Activated naive CD8-positive, alpha-beta T cell treated with anti-CD3 and anti-CD28 coated beads, Interleukin-2, amount 10 ng/mL, durations not matched to agents 7 days and 5 days (primary cell): Measurements from ENCODE around the gene OSMR. TPM values are rescaled to one million over a fixed set of nuclear protein-coding genes. Genes with fewer than 3 reads are reported as not detected.

Source experiments
- ATAC-seq: fragments of 150-1000 bp; cut with Tn5 transposase; one replicate; pipeline ENCODE4 v1.10.0; 2021; ENCODE audit warnings: low read depth, moderate library complexity
- POLR2A ChIA-PET: fragments of 350-600 bp; sonication (Branson Sonifier 250); formaldehyde crosslinking; loops from one replicate; lab custom pipeline; 2021; ENCODE audit warnings: antibody characterized with exemption; lab: Charles Lee
- DNase-seq: peaks from one replicate; pipeline ENCODE4 v3.0.0; 2021
- H3K27ac Mint-ChIP-seq: one replicate; pipeline ENCODE4 v1.8.0; 2022; ENCODE audit warnings: mild to moderate bottlenecking, mixed read lengths
- H3K27me3 Mint-ChIP-seq: one replicate; pipeline ENCODE4 v1.8.0; 2022; ENCODE audit warnings: mild to moderate bottlenecking, moderate library complexity, mixed read lengths
- H3K36me3 Mint-ChIP-seq: one replicate; pipeline ENCODE4 v1.8.0; 2021; ENCODE audit warnings: mild to moderate bottlenecking, mixed read lengths
- H3K4me1 Mint-ChIP-seq: one replicate; pipeline ENCODE4 v1.8.0; 2021; ENCODE audit warnings: mixed read lengths
- H3K4me3 Mint-ChIP-seq: one replicate; pipeline ENCODE4 v1.8.0; 2022; ENCODE audit warnings: mild to moderate bottlenecking, moderate library complexity, mixed read lengths
- H3K9me3 Mint-ChIP-seq: one replicate; pipeline ENCODE4 v1.8.0; 2021; ENCODE audit warnings: mixed read lengths
- total RNA-seq, 2 experiments: library from RNA; stranded (reverse); gene quantifications; one replicate each; pipeline ENCODE4 v1.2.3, GENCODE V29; 2021

The OSMR gene
- total RNA-seq, 2 experiments from 2014 or later: not detected

DNA sequence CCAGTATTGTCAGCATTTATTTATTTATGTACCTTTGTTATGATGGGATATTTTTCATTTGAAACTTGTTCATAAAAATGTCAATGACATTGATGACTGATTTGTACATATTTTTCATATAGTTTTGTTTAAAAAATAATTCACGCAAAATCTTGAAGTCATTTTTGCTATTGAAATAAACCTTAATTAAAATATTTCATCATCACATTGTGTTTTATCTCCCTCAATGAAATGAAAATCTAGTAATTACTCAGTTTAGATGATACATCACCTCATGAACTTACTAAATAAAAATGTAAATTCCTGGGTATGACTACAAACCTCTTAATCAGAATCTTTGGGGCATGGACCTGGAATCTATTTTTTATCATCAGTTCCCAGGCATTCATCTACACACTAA, 89.6 kb downstream of the OSMR start:
- ATAC-seq (no peak), DNase-seq (no peak)
- no peaks in the 10 kb centered on the region for H3K4me1 Mint-ChIP-seq
- H3K27me3 Mint-ChIP-seq: no peaks in the 10 kb centered on the region
- no peaks in the 10 kb centered on the region for H3K9me3 Mint-ChIP-seq
- H3K27ac Mint-ChIP-seq: no peak overlapping the region
- H3K36me3 Mint-ChIP-seq: peaks cover 7% of the 10 kb centered on the region
- POLR2A ChIA-PET: no interaction called here
- no peak overlapping the region for H3K4me3 Mint-ChIP-seq

DNA sequence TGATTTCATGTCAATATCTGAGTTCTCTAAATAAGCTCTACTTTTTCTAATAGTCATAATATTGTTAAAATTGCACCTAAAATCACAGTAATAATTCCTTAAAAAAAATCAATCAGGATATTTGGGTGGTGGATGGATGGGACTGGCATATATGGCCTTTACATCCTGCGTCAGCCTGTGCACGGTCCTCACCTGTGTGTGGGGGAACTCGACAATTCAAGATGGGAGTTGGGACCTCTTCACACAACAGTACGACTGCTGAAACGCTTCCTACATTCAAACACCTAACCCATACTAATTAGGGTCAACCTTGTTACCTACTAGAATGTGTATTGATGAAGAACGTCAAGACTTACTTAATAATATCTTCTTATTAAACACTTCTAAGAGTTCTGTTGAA, 90.5 kb downstream of the OSMR start:
- no peak for ATAC-seq
- DNase-seq: no peak
- no peak overlapping the region for H3K4me3 Mint-ChIP-seq
- peaks cover 2% of the 10 kb centered on the region for H3K4me1 Mint-ChIP-seq
- no peaks in the 10 kb centered on the region for H3K9me3 Mint-ChIP-seq
- H3K36me3 Mint-ChIP-seq: peaks cover 11% of the 10 kb centered on the region
- H3K27me3 Mint-ChIP-seq: no peaks in the 10 kb centered on the region
- POLR2A ChIA-PET: no interaction called here
- H3K27ac Mint-ChIP-seq: no peak overlapping the region

DNA sequence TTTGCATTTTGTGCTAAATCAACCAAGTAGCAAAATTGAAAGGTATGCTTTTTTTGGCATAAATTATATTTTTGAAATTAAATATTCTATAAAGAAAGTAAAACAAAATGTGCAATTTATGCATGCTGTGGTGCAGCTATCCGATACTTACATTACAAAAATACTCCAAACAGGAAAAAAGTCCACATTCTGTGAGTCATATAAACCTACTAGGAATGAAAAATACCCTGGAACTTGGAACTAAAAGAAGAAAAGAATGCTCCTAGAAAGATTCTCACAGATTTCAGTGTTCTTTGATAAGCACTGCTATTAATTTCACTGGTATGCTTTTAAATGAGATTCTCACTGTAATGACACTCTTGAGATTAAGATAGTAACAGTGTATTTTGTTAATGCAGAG, 92.6 kb downstream of the OSMR start:
- DNase-seq (no peak), ATAC-seq (no peak)
- no peak overlapping the region for H3K27ac Mint-ChIP-seq
- H3K4me1 Mint-ChIP-seq: peaks cover 2% of the 10 kb centered on the region
- POLR2A ChIA-PET: no interaction called here
- H3K4me3 Mint-ChIP-seq: no peak overlapping the region
- H3K27me3 Mint-ChIP-seq: no peaks in the 10 kb centered on the region
- peaks cover 18% of the 10 kb centered on the region for H3K36me3 Mint-ChIP-seq
- H3K9me3 Mint-ChIP-seq: no peaks in the 10 kb centered on the region

DNA sequence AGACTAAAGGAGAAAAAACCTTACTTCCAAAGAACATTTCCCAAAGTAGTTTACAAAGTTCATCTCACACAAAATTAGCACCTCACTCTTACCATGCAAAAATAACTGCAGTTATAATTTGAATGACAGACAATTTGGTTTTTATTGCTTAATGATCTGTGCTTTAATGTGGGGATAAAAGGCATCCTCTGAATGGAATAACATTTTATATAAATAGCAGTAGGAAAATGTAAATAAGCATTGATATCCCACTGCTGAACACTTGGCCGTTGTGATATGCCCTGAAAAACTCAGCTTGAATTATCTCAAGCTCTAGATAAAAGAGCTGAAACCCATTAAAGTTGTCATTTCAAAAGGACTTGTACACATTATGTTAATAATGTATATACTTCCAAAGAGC, 93.2 kb downstream of the OSMR start:
- Mint-ChIP-seq H3K27me3 (no peaks in the 10 kb centered on the region), H3K27ac (no peak overlapping the region), H3K4me3 (no peak overlapping the region), H3K36me3 (peaks cover 18% of the 10 kb centered on the region), H3K9me3 (no peaks in the 10 kb centered on the region), H3K4me1 (peaks cover 2% of the 10 kb centered on the region)
- POLR2A ChIA-PET: no interaction called here
- ATAC-seq (no peak), DNase-seq (no peak)

DNA sequence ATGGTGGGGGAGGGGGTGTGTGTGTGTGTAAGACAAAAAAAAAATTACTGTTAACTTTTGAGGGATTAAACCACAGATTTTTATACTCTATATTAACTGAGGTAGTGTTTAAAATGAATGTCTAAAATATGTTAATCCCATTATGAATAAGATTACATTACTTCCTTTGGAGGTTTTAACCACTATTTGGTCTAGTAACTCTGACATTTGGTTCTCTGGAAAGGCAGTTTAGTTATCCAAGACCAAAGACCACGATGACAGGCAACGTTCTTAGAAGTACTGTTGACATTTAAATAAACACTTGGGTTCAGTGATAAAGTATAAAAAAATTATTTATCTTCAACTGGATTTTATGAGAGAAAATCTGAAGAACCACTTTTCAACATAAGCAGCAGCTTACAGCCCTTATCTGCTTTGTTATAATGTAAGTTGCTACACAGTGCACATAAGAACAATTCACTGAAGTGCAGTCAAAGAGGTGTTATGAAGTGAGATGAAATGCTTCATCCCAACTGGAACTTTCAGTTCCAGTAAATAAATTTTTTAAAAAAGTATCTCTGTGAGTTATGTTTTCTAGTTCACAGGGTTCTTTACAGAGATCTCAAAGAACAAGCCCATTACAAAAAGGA, 94.5 kb downstream of the OSMR start:
- H3K4me1 Mint-ChIP-seq: peaks cover 2% of the 10 kb centered on the region
- DNase-seq (no peak), ATAC-seq (no peak)
- no peak overlapping the region for H3K27ac Mint-ChIP-seq
- H3K9me3 Mint-ChIP-seq: no peaks in the 10 kb centered on the region
- peaks cover 22% of the 10 kb centered on the region for H3K36me3 Mint-ChIP-seq
- POLR2A ChIA-PET: no interaction called here
- H3K4me3 Mint-ChIP-seq: no peak overlapping the region
- no peaks in the 10 kb centered on the region for H3K27me3 Mint-ChIP-seq

DNA sequence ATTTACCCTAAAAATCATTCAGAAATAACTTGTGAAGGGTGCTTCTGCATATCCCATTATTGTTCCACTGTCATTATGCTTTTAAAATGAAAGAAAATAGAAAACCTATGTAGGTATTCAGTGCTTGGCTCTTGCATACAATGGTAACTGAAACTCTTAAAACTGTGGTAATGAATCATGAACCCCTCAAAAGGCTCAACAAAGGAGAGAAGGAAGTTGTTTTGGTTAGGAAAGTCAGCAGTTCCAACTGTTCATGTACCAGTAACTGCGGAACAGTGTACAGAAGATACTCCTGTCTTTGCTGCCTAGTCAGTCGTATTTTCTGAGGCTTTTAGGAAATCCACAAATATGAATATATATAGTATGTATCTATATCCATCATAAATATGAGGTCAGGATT, 96.1 kb downstream of the OSMR start:
- Mint-ChIP-seq H3K36me3 (peaks cover 24% of the 10 kb centered on the region), H3K9me3 (no peaks in the 10 kb centered on the region), H3K4me1 (peaks cover 5% of the 10 kb centered on the region), H3K27ac (no peak overlapping the region), H3K4me3 (no peak overlapping the region), H3K27me3 (no peaks in the 10 kb centered on the region)
- DNase-seq (no peak), ATAC-seq (no peak)
- POLR2A ChIA-PET: no interaction called here

DNA sequence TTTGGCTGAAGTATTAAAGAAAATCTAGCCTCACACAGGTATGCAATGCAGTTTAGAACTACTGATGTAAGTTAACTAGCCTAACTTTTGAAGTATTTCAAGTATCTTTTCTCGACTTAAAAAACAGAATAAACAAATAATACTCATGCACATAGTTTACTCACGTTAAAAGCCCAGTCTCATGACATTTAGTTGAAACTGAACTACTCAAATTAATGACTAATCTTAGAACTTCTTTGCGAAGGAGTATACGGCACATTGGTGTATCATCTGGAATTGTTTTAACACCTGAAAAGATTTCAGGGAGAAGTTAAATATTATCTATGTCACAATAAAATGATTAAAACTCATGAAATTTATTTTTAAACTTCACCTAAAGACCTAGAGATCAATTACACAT, 98.5 kb downstream of the OSMR start:
- ATAC-seq (no peak), DNase-seq (no peak)
- POLR2A ChIA-PET: no interaction called here
- Mint-ChIP-seq H3K27ac (no peak overlapping the region), H3K4me3 (no peak overlapping the region), H3K36me3 (peaks cover 29% of the 10 kb centered on the region), H3K4me1 (peaks cover 5% of the 10 kb centered on the region), H3K9me3 (no peaks in the 10 kb centered on the region), H3K27me3 (no peaks in the 10 kb centered on the region)

DNA sequence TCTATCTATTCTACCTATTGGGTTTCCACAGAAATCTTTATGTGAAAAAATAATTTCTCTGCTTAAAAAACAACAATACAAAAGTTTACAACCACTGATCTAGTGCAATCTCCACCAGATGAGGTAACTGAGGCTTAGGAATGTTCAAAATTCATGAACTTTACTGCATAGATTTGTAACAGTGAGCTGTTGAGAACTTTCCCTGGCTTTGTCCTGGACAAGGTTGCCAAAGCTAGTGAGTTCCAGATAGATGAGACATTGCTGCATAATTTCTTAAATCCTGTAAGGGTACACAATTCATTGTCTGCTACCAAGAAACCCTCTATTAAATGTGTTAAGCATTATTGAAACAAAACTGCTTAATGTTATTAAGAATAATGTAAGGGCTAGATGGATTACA, 102.7 kb downstream of the OSMR start:
- DNase-seq: no peak
- Mint-ChIP-seq H3K4me1 (peaks cover 3% of the 10 kb centered on the region), H3K4me3 (no peak overlapping the region), H3K27ac (no peak overlapping the region), H3K36me3 (peaks cover 32% of the 10 kb centered on the region), H3K27me3 (no peaks in the 10 kb centered on the region), H3K9me3 (no peaks in the 10 kb centered on the region)
- POLR2A ChIA-PET: no interaction called here
- ATAC-seq: no peak

DNA sequence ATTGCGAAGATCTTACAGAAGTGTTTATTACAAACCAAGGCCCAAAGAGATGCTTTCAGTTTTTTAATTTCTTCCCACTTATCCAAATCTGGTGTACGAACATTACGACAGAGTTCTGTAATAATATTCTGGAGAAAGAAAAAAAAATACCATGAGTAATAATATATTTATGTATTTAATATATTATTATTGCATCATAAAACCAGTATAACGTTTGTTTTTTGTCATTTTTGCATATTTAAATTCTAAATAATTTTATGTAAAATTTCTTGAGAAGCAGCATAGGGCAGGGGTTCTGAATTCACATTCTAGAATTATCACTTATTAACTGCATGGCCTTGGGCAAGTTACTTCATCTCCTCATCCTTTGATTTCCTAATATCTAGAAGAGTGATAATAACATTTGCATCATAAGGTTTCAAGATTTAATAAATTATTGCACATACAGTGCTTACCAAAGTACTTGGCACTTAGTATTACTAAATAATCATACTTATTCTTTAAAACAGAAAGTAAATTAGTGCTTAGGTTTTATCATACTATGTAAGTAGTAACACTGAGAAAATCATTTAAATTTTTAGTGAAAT, 107.7 kb downstream of the OSMR start:
- Mint-ChIP-seq H3K27me3 (no peaks in the 10 kb centered on the region), H3K9me3 (no peaks in the 10 kb centered on the region), H3K4me3 (no peak overlapping the region), H3K36me3 (peaks cover 33% of the 10 kb centered on the region), H3K27ac (no peak overlapping the region), H3K4me1 (no peaks in the 10 kb centered on the region)
- POLR2A ChIA-PET: no interaction called here
- DNase-seq: no peak
- ATAC-seq: no peak

DNA sequence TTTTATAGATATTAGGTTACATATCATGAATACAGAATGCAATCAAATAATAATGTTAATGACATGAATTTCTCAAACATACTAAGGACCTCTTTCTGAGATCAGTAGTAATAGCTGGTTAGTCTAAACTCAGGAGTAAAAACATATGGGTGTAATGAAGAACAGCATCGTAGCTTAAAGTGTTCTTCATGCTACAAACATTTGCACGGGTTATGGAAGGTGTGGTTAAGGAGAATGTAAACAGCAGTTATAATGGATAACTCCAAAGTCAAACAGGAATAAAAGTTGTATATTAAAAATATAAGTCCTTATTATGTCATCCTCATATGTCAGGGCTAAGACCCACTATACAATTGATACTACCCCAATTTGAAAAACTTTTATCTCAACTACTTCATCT, 115.9 kb downstream of the OSMR start:
- Mint-ChIP-seq H3K4me3 (no peak overlapping the region), H3K9me3 (no peaks in the 10 kb centered on the region), H3K27ac (no peak overlapping the region), H3K4me1 (peaks cover 1% of the 10 kb centered on the region), H3K36me3 (peaks cover 17% of the 10 kb centered on the region), H3K27me3 (no peaks in the 10 kb centered on the region)
- POLR2A ChIA-PET: no interaction called here
- ATAC-seq (no peak), DNase-seq (no peak)

DNA sequence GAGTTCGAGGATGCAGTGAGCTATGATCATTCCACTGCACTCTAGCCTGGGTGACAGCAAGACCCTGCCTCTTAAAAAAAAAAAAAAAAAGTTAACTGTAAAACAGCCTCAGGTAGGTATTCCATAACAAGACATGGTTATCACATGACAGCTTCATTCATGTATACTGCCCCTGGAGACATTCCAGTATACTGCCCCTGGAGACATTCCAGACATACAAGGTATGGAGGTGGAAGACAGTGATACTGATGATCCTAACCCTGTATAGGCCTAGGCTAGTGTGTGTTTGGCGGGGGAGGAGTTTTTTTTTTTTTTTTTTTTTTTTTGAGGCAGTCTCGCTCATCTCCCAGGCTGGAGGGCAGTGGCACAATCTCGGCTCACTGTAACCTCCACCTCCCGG, 122.9 kb downstream of the OSMR start:
- Mint-ChIP-seq H3K27me3 (no peaks in the 10 kb centered on the region), H3K4me3 (no peak overlapping the region), H3K9me3 (no peaks in the 10 kb centered on the region), H3K36me3 (peaks cover 3% of the 10 kb centered on the region), H3K27ac (no peak overlapping the region), H3K4me1 (peaks cover 1% of the 10 kb centered on the region)
- POLR2A ChIA-PET: no interaction called here
- ATAC-seq (no peak), DNase-seq (no peak)

DNA sequence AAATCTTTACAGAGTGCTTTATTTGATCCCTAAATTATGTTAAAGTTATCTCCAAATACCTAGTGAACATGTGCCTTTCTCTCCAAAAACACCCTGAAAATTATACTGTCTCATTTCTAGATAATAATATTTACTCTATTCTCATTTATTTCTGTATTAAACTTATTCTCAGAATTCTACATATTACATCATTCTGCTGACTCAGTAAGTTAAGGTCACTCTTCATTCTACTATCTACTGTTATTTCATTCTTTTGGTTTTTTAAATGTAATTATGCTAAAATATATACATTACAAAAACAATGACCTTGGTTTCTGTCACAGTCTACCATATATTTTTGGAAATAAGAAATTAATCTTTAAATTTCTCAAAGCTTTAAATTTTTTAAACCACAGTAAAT, 132.2 kb downstream of the OSMR start:
- POLR2A ChIA-PET: no interaction called here
- no peak for ATAC-seq
- Mint-ChIP-seq H3K36me3 (peaks cover 27% of the 10 kb centered on the region), H3K9me3 (no peaks in the 10 kb centered on the region), H3K27ac (no peak overlapping the region), H3K4me1 (peaks cover 5% of the 10 kb centered on the region), H3K27me3 (no peaks in the 10 kb centered on the region), H3K4me3 (no peak overlapping the region)
- no peak for DNase-seq

DNA sequence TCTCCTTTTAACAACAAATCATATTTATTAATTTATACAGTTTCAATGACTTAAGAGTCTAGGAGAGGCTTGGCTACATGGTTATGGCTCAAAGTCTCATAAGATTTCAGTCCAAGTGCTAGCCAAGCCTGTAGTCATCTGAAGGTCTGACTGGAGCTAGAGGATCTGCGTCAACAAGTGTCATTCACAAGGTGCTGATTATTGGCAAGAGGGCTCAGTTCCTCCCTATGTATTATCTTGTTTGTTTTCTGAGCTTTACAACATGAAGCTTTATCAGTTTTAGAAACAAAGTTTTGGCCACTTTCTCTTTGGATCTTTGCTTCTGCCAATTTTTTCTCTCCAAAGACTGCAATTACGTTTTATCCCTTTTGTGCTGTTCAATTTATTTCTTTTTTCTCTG, 133.7 kb downstream of the OSMR start:
- no peak overlapping the region for H3K27ac Mint-ChIP-seq
- peaks cover 5% of the 10 kb centered on the region for H3K4me1 Mint-ChIP-seq
- H3K9me3 Mint-ChIP-seq: no peaks in the 10 kb centered on the region
- POLR2A ChIA-PET: no interaction called here
- peaks cover 23% of the 10 kb centered on the region for H3K36me3 Mint-ChIP-seq
- no peak for DNase-seq
- no peaks in the 10 kb centered on the region for H3K27me3 Mint-ChIP-seq
- ATAC-seq: no peak
- no peak overlapping the region for H3K4me3 Mint-ChIP-seq
